DOHH2 (cell line): ENCODE measurements around the gene PRKN.
"Not testable (repeated sequence)": the region's sequence is repeated elsewhere in the genome, so short reads cannot be mapped to it uniquely, and the experiment has no call there.

Source experiments
- H3F3A ChIP-seq: fragments of 200-600 bp; sonication (generic), shearing (Covaris generic); 2 replicates; pipeline ENCODE4 v1.6.0; 2016; ENCODE audit warnings: antibody characterized with exemption, mild to moderate bottlenecking; ENCODE audit not compliant: control insufficient read depth, insufficient read depth
- H3K27ac ChIP-seq: fragments of 200-600 bp; sonication (generic); 2 replicates; pipeline ENCODE4 v1.5.1; 2014; ENCODE audit warnings: low read depth, mild to moderate bottlenecking, low read length, moderate library complexity
- H3K27me3 ChIP-seq: fragments of 200-600 bp; sonication (generic); 2 replicates; pipeline ENCODE4 v1.6.1; 2014; ENCODE audit warnings: mild to moderate bottlenecking, low read length, mixed read lengths; ENCODE audit not compliant: control insufficient read depth
- H3K36me3 ChIP-seq: fragments of 200-600 bp; sonication (generic); 2 replicates; pipeline ENCODE4 v1.6.1; 2014; ENCODE audit warnings: mild to moderate bottlenecking, low read length, moderate library complexity, mixed read lengths; ENCODE audit not compliant: control insufficient read depth
- H3K4me1 ChIP-seq: fragments of 200-600 bp; sonication (generic); 2 replicates; pipeline ENCODE4 v1.6.1; 2014; ENCODE audit warnings: mild to moderate bottlenecking, low read length, mixed read lengths; ENCODE audit not compliant: control insufficient read depth
- H3K4me2 ChIP-seq: fragments of 200-600 bp; sonication (generic); 2 replicates; pipeline ENCODE4 v1.6.0; 2014; ENCODE audit warnings: mild to moderate bottlenecking, low read length, moderate library complexity
- H3K4me3 ChIP-seq: fragments of 200-600 bp; sonication (generic); 2 replicates; pipeline ENCODE4 v1.5.1; 2014; ENCODE audit warnings: mild to moderate bottlenecking, low read length, mixed read lengths
- H3K79me2 ChIP-seq: fragments of 200-600 bp; sonication (generic); 2 replicates; pipeline ENCODE4 v1.6.1; 2014; ENCODE audit warnings: mild to moderate bottlenecking, low read length, mixed read lengths; ENCODE audit not compliant: control insufficient read depth
- H3K9me2 ChIP-seq: fragments of 200-600 bp; sonication (generic); replicated peaks from 2 replicates; pipeline ENCODE4 v1.6.1; 2014; ENCODE audit warnings: mild to moderate bottlenecking, low read length, mixed read lengths; ENCODE audit not compliant: control insufficient read depth
- H3K9me3 ChIP-seq: fragments of 200-600 bp; sonication (generic); 2 replicates; pipeline ENCODE4 v1.6.1; 2014; ENCODE audit warnings: antibody characterized with exemption, low read length, mixed read lengths; ENCODE audit not compliant: control insufficient read depth, insufficient read depth
- H4K20me1 ChIP-seq: fragments of 200-600 bp; sonication (generic); 2 replicates; pipeline ENCODE4 v1.6.0; 2014; ENCODE audit warnings: low read depth, mild to moderate bottlenecking, antibody characterized with exemption, low read length, moderate library complexity; ENCODE audit not compliant: control insufficient read depth, insufficient read depth
- EZH2phosphoT487 ChIP-seq: fragments of 200-600 bp; sonication (generic); IDR thresholded peaks from 2 replicates; pipeline ENCODE4 v1.6.1; 2017; ENCODE audit warnings: borderline replicate concordance, mild to moderate bottlenecking, antibody characterized with exemption, low read length, moderate library complexity, mixed read lengths
- TF ChIP-seq, protein P1 (sequence below): fragments of 200-600 bp; sonication (generic); IDR thresholded peaks from one replicate; pipeline ENCODE4 v1.5.1; 2014; ENCODE audit warnings: antibody characterized with exemption, mild to moderate bottlenecking, low read depth, low read length; ENCODE audit not compliant: poor library complexity, severe bottlenecking

Gene PRKN

GRCh38 chr6:161327360-161327953, 1400.1 kb downstream of the PRKN start:
- no peaks in the 10 kb centered on the region for H3K36me3 ChIP-seq
- H3K4me1 ChIP-seq, result no peaks in the 10 kb centered on the region
- no peak overlapping the region for H3K4me3 ChIP-seq
- H3K9me3 ChIP-seq, result no peaks in the 10 kb centered on the region
- H3K9me2 ChIP-seq, result no peaks in the 10 kb centered on the region
- H3K79me2 ChIP-seq, result no peaks in the 10 kb centered on the region
- no peaks in the 10 kb centered on the region for H3F3A ChIP-seq
- TF ChIP-seq EZH2phosphoT487, result no peak
- TF ChIP-seq, protein P1, sequence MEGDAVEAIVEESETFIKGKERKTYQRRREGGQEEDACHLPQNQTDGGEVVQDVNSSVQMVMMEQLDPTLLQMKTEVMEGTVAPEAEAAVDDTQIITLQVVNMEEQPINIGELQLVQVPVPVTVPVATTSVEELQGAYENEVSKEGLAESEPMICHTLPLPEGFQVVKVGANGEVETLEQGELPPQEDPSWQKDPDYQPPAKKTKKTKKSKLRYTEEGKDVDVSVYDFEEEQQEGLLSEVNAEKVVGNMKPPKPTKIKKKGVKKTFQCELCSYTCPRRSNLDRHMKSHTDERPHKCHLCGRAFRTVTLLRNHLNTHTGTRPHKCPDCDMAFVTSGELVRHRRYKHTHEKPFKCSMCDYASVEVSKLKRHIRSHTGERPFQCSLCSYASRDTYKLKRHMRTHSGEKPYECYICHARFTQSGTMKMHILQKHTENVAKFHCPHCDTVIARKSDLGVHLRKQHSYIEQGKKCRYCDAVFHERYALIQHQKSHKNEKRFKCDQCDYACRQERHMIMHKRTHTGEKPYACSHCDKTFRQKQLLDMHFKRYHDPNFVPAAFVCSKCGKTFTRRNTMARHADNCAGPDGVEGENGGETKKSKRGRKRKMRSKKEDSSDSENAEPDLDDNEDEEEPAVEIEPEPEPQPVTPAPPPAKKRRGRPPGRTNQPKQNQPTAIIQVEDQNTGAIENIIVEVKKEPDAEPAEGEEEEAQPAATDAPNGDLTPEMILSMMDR, result no peak
- no peaks in the 10 kb centered on the region for H4K20me1 ChIP-seq
- H3K27me3 ChIP-seq, result no peaks in the 10 kb centered on the region
- H3K27ac ChIP-seq, result no peak overlapping the region
- H3K4me2 ChIP-seq, result no peak overlapping the region

- Histone ChIP-seq H3K4me1 (no peaks in the 10 kb centered on the region), H3K4me2 (no peak overlapping the region), H3K79me2 (no peaks in the 10 kb centered on the region), H3K4me3 (no peak overlapping the region), H3K27me3 (no peaks in the 10 kb centered on the region), H3K9me3 (no peaks in the 10 kb centered on the region), H3F3A (no peaks in the 10 kb centered on the region), H4K20me1 (no peaks in the 10 kb centered on the region), H3K27ac (no peak overlapping the region), H3K9me2 (no peaks in the 10 kb centered on the region), H3K36me3 (no peaks in the 10 kb centered on the region)
- TF ChIP-seq, protein P1, result no peak
- no peak for TF ChIP-seq EZH2phosphoT487
Observed at GRCh38 chr6:161319231-161319630, 1408.3 kb downstream of the PRKN start.

DNA sequence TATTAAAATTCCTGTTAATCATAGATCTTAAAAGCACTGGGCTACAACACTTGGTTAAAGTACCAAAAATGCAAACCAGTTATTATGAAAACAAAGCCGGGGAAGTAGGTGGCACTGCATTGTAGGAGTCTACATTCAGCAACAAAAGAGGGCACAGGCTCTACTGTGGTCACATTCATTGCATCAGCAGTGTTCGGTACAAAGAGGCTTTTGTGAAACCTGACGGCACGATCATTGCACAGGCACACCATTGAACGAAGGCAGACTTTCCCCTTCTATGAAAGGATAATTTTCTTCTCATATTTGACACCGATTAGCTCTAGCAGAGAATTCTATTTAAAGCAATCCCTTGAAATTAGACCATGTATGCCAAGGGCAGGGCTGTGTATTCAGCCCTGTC, 1409.1 kb downstream of the PRKN start:
- H4K20me1 ChIP-seq, result no peaks in the 10 kb centered on the region
- H3K9me3 ChIP-seq, result no peaks in the 10 kb centered on the region
- H3K36me3 ChIP-seq, result no peaks in the 10 kb centered on the region
- H3F3A ChIP-seq, result no peaks in the 10 kb centered on the region
- H3K27me3 ChIP-seq, result no peaks in the 10 kb centered on the region
- no peaks in the 10 kb centered on the region for H3K79me2 ChIP-seq
- no peak overlapping the region for H3K27ac ChIP-seq
- no peak for TF ChIP-seq EZH2phosphoT487
- TF ChIP-seq, protein P1, result no peak
- H3K4me2 ChIP-seq, result no peak overlapping the region
- H3K9me2 ChIP-seq, result no peaks in the 10 kb centered on the region
- H3K4me3 ChIP-seq, result no peak overlapping the region
- H3K4me1 ChIP-seq, result no peaks in the 10 kb centered on the region

- no peaks in the 10 kb centered on the region for H3K36me3 ChIP-seq
- no peaks in the 10 kb centered on the region for H3F3A ChIP-seq
- no peak overlapping the region for H3K27ac ChIP-seq
- no peak for TF ChIP-seq EZH2phosphoT487
- TF ChIP-seq, protein P1, result no peak
- H3K27me3 ChIP-seq, result no peaks in the 10 kb centered on the region
- H3K4me1 ChIP-seq, result no peaks in the 10 kb centered on the region
- no peaks in the 10 kb centered on the region for H3K79me2 ChIP-seq
- H3K4me3 ChIP-seq, result no peak overlapping the region
- H3K9me2 ChIP-seq, result no peaks in the 10 kb centered on the region
- H4K20me1 ChIP-seq, result no peaks in the 10 kb centered on the region
- no peak overlapping the region for H3K4me2 ChIP-seq
- H3K9me3 ChIP-seq, result no peaks in the 10 kb centered on the region
Observed at GRCh38 chr6:161316531-161316930, 1411.0 kb downstream of the PRKN start.

DNA sequence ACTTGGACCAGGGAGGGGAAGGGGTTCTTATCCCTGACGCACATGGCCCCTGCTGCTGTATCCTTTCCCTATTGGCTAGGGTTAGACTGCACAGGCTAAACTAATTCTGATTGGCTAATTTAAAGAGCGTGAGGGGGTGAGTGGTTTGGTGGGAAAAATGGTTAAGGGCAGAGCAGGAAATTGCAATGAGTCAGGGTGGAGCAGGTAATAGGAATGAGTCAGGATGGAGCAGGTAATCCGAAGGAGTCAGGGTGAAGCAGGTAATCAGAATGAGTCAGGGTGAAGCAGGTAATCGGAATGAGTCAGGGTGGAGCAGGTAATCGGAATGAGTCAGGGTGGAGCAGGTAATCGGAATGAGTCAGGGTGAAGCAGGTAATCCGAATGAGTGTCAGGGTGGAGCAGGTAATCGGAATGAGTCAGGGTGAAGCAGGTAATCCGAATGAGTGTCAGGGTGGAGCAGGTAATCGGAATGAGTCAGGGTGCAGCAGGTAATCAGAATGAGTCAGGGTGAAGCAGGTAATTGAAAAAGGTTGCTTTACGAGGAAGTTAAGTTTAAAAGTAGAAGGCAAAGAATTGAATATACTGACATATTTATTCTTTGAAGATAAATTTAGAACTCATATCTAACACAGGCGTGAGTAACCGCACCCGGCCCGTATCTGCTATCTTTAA, 1412.2 kb downstream of the PRKN start:
- not testable (repeated sequence) for H3K36me3 ChIP-seq, H3K9me2 ChIP-seq, H3K27ac ChIP-seq, H3K4me1 ChIP-seq, H3K4me3 ChIP-seq, H3K27me3 ChIP-seq, H3K79me2 ChIP-seq, H3K9me3 ChIP-seq, H3K4me2 ChIP-seq, H3F3A ChIP-seq, H4K20me1 ChIP-seq
